ENCODE data around the gene CHGA.

DNA sequence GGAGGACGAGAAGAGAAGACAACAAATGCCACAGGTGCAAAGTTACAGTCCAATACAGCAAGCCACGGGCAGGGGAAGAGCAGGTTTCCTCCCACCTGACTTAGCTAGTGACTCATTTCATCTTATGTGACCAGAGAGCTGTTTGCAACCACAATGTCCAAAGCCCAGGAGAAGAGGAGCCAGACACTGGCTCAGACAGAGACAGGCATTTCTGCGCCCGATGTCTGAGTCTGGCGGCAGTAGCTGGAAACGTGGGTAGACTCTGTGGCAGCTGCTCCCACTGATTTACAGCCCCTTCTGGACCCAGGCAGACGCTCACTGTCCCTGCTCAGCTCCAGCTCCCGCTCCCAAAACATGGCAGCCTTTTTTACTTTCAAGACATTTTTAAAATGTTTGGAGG, 60.0 kb downstream of the CHGA start:
- TF ChIP-seq, protein P1, sequence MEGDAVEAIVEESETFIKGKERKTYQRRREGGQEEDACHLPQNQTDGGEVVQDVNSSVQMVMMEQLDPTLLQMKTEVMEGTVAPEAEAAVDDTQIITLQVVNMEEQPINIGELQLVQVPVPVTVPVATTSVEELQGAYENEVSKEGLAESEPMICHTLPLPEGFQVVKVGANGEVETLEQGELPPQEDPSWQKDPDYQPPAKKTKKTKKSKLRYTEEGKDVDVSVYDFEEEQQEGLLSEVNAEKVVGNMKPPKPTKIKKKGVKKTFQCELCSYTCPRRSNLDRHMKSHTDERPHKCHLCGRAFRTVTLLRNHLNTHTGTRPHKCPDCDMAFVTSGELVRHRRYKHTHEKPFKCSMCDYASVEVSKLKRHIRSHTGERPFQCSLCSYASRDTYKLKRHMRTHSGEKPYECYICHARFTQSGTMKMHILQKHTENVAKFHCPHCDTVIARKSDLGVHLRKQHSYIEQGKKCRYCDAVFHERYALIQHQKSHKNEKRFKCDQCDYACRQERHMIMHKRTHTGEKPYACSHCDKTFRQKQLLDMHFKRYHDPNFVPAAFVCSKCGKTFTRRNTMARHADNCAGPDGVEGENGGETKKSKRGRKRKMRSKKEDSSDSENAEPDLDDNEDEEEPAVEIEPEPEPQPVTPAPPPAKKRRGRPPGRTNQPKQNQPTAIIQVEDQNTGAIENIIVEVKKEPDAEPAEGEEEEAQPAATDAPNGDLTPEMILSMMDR (IDR thresholded peaks at IDR 0.05; ENCODE audit: insufficient read depth, low read length), result no peak
- TF ChIP-seq POLR2AphosphoS5 (IDR thresholded peaks at IDR 0.05; ENCODE audit: low read depth) (no peak), SPI1 (IDR thresholded peaks at IDR 0.05; ENCODE audit: borderline replicate concordance, low read depth) (no peak), GABPA (IDR thresholded peaks at IDR 0.05; ENCODE audit: low read depth) (no peak)
- TF ChIP-seq, protein P2, sequence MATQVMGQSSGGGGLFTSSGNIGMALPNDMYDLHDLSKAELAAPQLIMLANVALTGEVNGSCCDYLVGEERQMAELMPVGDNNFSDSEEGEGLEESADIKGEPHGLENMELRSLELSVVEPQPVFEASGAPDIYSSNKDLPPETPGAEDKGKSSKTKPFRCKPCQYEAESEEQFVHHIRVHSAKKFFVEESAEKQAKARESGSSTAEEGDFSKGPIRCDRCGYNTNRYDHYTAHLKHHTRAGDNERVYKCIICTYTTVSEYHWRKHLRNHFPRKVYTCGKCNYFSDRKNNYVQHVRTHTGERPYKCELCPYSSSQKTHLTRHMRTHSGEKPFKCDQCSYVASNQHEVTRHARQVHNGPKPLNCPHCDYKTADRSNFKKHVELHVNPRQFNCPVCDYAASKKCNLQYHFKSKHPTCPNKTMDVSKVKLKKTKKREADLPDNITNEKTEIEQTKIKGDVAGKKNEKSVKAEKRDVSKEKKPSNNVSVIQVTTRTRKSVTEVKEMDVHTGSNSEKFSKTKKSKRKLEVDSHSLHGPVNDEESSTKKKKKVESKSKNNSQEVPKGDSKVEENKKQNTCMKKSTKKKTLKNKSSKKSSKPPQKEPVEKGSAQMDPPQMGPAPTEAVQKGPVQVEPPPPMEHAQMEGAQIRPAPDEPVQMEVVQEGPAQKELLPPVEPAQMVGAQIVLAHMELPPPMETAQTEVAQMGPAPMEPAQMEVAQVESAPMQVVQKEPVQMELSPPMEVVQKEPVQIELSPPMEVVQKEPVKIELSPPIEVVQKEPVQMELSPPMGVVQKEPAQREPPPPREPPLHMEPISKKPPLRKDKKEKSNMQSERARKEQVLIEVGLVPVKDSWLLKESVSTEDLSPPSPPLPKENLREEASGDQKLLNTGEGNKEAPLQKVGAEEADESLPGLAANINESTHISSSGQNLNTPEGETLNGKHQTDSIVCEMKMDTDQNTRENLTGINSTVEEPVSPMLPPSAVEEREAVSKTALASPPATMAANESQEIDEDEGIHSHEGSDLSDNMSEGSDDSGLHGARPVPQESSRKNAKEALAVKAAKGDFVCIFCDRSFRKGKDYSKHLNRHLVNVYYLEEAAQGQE (IDR thresholded peaks at IDR 0.05; ENCODE audit: insufficient replicate concordance, low read depth), result no peak

Measured in HL-60 (cell line).